Retinal pigment epithelial cell (primary cell): ENCODE data around the gene TSC22D2.

Experiments
- DNase-seq: peaks from one replicate; pipeline ENCODE4 v3.0.0-alpha.2; 2010; ENCODE audit warnings: low read depth
- H3K4me3 ChIP-seq: 2 replicates; pipeline ENCODE4 v1.5.1; 2011; ENCODE audit warnings: mild to moderate bottlenecking, low read length, control low read depth, moderate library complexity
- TF ChIP-seq, protein P1 (sequence below): conservative IDR thresholded peaks from 2 replicates; pipeline ENCODE4 v1.5.1; 2011; ENCODE audit warnings: low read depth, low read length, control low read depth, inconsistent platforms

The TSC22D2 gene

DNA sequence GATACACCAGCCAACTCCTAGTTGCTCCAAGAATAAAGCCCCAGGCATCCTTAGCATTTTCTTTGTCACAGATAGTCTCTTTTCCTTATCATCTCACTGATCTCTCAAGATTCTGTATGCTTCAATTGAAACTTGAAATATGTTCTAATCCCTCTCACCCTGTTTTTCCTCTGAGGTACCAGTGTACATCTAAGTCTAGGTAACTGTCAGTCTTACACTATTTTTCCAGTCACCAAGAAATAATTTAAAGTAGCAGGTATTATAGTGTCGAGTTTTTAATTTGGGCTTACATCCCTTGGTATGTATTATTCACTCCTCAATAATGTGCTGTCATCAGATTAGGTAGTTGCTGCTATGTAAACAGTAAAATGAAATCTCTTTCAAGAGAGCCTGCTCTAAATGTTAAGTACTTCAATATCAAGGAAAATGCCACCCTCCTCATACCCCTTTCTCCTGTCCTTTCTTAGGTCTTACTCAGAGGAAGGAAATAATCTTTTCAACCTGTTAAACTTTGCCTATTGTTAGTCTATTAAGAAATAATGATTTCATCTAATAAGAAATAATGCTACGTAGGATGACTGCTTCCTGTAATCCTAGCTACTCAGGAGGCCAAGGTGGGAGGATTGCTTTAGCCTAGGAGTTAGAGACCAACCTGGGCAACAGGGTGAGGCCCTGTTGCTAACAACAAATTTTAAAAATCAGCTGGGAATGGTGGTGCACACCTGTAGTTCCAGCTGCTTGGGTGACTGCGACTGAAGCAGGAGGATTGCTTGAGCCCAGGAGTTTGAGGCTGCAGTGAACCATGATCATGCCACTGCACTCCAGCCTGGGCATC lies 39.8 kb downstream of the TSC22D2 start:
- TF ChIP-seq, protein P1, sequence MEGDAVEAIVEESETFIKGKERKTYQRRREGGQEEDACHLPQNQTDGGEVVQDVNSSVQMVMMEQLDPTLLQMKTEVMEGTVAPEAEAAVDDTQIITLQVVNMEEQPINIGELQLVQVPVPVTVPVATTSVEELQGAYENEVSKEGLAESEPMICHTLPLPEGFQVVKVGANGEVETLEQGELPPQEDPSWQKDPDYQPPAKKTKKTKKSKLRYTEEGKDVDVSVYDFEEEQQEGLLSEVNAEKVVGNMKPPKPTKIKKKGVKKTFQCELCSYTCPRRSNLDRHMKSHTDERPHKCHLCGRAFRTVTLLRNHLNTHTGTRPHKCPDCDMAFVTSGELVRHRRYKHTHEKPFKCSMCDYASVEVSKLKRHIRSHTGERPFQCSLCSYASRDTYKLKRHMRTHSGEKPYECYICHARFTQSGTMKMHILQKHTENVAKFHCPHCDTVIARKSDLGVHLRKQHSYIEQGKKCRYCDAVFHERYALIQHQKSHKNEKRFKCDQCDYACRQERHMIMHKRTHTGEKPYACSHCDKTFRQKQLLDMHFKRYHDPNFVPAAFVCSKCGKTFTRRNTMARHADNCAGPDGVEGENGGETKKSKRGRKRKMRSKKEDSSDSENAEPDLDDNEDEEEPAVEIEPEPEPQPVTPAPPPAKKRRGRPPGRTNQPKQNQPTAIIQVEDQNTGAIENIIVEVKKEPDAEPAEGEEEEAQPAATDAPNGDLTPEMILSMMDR, result no peak
- no peak overlapping the region for H3K4me3 ChIP-seq
- peak; percentile 61 for DNase-seq

DNA sequence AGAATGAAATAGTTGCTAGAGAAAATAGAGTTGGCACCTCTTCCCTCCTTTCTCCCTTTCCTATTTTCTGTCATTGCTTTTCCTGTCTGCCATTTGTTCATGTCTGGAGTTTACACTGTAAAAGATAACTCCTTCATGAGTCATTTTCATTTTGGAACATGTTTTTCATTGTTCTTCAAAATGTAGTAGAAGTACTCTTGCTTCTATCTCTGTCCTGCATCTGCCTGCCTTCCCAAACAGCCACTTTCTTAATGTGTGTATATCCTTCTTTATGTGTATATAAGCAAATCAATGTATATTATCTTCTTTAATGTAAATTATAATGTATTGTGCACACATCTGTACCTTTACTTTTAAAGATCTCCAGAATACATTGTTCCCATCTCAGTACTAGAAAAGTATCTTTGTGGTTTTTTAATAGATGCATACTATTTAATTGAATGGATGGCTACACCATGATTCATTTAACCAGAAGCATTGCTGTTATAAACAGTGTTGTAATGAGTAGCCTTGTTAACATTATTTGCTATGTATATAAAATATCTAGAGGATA lies 41.1 kb downstream of the TSC22D2 start:
- TF ChIP-seq, protein P1, result no peak
- H3K4me3 ChIP-seq, result no peak overlapping the region
- no peak for DNase-seq

- TF ChIP-seq, protein P1, result no peak
- no peak for DNase-seq
- H3K4me3 ChIP-seq, result no peak overlapping the region
These were observed 42.8 kb downstream of the TSC22D2 start for GRCh38 chr3:150450916-150451315.

DNA sequence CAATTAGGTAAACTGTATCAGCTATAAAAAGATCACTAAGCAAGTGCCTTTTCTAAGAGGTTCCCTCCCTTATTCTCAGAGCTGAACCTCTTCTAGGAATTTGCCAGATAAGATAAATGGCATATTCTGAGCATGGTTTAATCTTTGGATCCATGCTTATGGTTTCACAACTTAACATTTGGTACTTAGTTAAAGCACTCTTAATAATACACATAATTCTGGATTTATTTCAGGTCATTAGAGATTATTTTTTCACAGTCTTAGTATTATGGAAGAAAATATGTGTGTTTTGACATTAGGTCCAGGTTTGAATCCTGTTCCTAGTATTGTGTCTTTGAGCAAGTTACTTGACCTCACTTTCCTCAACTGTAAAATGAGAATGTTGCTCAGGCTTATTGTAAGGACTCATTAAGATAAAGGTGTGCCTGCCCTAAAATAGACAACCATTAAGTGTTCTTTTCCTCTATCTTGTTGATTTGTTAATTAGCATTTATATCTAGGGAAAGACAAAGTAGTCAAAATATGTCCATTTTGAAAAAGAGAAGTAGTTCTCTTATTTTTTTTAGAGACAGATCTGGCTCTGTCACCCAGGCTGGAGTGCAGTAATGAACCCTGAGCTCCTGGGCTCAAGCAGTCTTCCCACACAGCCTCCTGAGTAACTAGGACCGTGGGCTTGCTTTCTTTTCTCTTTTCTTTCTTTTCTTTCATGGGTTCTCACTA lies 43.4 kb downstream of the TSC22D2 start:
- H3K4me3 ChIP-seq, result no peak overlapping the region
- DNase-seq, result no peak
- TF ChIP-seq, protein P1, result no peak

DNA sequence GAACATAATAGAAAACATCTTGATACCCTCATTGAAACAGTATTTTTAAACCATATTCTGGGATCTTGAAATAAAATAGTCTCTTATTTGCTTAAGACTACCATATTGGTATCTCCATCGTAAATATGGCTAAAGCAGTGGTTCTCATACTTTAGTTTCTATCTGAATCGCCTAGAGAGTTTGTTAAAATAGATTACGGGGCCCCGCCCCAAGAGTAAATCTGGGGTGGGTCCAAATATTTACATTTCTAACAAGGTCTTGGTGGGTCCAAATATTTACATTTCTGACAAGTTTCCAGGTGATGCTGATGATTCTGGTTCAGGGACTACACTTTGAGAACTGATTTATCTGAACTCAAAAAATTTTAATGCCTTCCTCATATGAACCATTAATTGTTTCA lies 45.3 kb downstream of the TSC22D2 start:
- no peak overlapping the region for H3K4me3 ChIP-seq
- no peak for DNase-seq
- TF ChIP-seq, protein P1, result no peak

DNA sequence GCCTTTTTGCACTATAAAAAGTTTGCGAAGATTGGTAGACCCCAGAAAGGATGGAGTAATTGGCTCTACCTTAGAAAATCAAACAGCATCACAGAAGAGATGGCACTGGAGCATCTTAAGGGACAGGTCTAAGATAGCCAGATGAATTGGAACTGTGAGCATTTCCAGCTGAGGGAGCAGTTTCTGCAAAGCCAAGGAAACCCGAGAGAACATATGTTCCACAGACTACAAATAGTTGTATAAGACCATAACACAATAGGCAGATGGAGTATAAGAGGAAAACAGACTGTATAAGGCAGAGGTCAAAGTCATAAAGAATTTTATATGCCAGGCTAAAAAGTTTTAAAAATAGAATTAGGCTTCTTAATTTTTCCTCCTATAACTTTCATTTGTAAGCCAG lies 46.0 kb downstream of the TSC22D2 start:
- H3K4me3 ChIP-seq, result no peak overlapping the region
- DNase-seq, result no peak
- TF ChIP-seq, protein P1, result no peak
